UCSD-AML1 (cell line): ENCODE data around the gene SMIM44.
"Not testable (repeated sequence)": the region's sequence is repeated elsewhere in the genome, so short reads cannot be mapped to it uniquely, and the experiment has no call there.

Experiments
- DNase-seq: peaks from one replicate; lab custom pipeline; 2025; ENCODE audit not compliant: unreplicated experiment; lab: John Stamatoyannopoulos, UW

SMIM44 gene

GRCh38 chr19:3459089-3459881 is 24.0 kb downstream of the SMIM44 start:
- no peak for DNase-seq

- no peak for DNase-seq
Observed at GRCh38 chr19:3458229-3459088, 24.8 kb downstream of the SMIM44 start.

- DNase-seq, result no peak
Observed at GRCh38 chr19:3457528-3458228, 25.6 kb downstream of the SMIM44 start.

- DNase-seq, result no peak
Observed at GRCh38 chr19:3456925-3457527, 26.2 kb downstream of the SMIM44 start.

GRCh38 chr19:3455960-3456601 is 27.2 kb downstream of the SMIM44 start:
- no peak for DNase-seq

- DNase-seq, result no peak
Observed at GRCh38 chr19:3455393-3455955, 27.8 kb downstream of the SMIM44 start.

GRCh38 chr19:3454656-3455392 is 28.4 kb downstream of the SMIM44 start:
- DNase-seq, result no peak

GRCh38 chr19:3453840-3454239 is 29.4 kb downstream of the SMIM44 start:
- DNase-seq, result no peak

- DNase-seq, result not testable (repeated sequence)
Observed at GRCh38 chr19:3452942-3453214, 30.4 kb downstream of the SMIM44 start.

- DNase-seq, result no peak
Observed at GRCh38 chr19:3452171-3452941, 30.9 kb downstream of the SMIM44 start.

GRCh38 chr19:3451451-3451866 is 31.8 kb downstream of the SMIM44 start:
- DNase-seq, result no peak

- DNase-seq, result peak; percentile 76
Observed at GRCh38 chr19:3450796-3451411, 32.3 kb downstream of the SMIM44 start.

- no peak for DNase-seq
Observed at GRCh38 chr19:3448616-3449334, 34.5 kb downstream of the SMIM44 start.

- DNase-seq, result not testable (repeated sequence)
Observed at GRCh38 chr19:3446657-3447056, 36.6 kb downstream of the SMIM44 start.

- no peak for DNase-seq
Observed at GRCh38 chr19:3444695-3445234, 38.5 kb downstream of the SMIM44 start.

GRCh38 chr19:3443840-3444694 is 39.2 kb downstream of the SMIM44 start:
- DNase-seq, result peak; percentile 84
